ENCODE data around the gene TRIOBP. TPM values are rescaled to one million over a fixed set of nuclear protein-coding genes. Genes with fewer than 3 reads are reported as not detected.

The TRIOBP gene
- total and polyA plus RNA-seq, 2 of the 13 experiments (the other 11 are each of a cell fraction or from before 2014, with no cell fraction given) = 6.1 to 15.4 TPM

GRCh38 chr22:37781434-37782059 lies 84.7 kb downstream of the TRIOBP start (continued):
- TF ChIP-seq ZNF142 (CRISPR knock-in tag; IDR thresholded peaks at IDR 0.05) (no peak), HOXA3 (CRISPR knock-in tag; IDR thresholded peaks at IDR 0.05) (no peak), TEAD3 (CRISPR knock-in tag; optimal IDR thresholded peaks at IDR 0.05; ENCODE audit: borderline replicate concordance) (no peak), HOXA5 (CRISPR knock-in tag; IDR thresholded peaks at IDR 0.05) (no peak), MNT (IDR thresholded peaks at IDR 0.05) (no peak), ZNF138 (CRISPR knock-in tag; IDR thresholded peaks at IDR 0.05; ENCODE audit: low read depth) (no peak), HNF1B (CRISPR knock-in tag; IDR thresholded peaks at IDR 0.05) (0 out of 2 replicates have a peak, but pooled peaks have one; percentile 23), DBP (CRISPR knock-in tag; IDR thresholded peaks at IDR 0.05; ENCODE audit: not compliant biosample characterization) (no peak), ZBTB33 (CRISPR knock-in tag; IDR thresholded peaks at IDR 0.05) (peak; percentile 48; the same call in 1 of the 2 replicates), ZNF264 (CRISPR knock-in tag; IDR thresholded peaks at IDR 0.05) (no peak), UBTF (CRISPR knock-in tag; IDR thresholded peaks at IDR 0.05) (0 out of 2 replicates have a peak, but pooled peaks have one; percentile 14)
